Stimulated activated CD4-positive, alpha-beta T cell treated with anti-CD3 and anti-CD28 coated beads, TNF-alpha, amount 100 ng/mL, for 24 hours (primary cell): ENCODE results near the gene RARB.

Experiments
- DNase-seq, 3 experiments: peaks; one replicate each; pipeline ENCODE4 v3.0.0-alpha.2; 2020; ENCODE audit warnings: low read depth in 3 of 3

The RARB gene

GRCh38 chr3:25604107-25604805 lies 176.2 kb downstream of the RARB start:
- DNase-seq, result no peak

- no peak for DNase-seq
These were observed 182.1 kb downstream of the RARB start for GRCh38 chr3:25610167-25610566.

GRCh38 chr3:25610779-25611178 lies 182.7 kb downstream of the RARB start:
- DNase-seq, result no peak

GRCh38 chr3:25611193-25611592 lies 183.1 kb downstream of the RARB start:
- no peak for DNase-seq

GRCh38 chr3:25618028-25618427 lies 190.0 kb downstream of the RARB start:
- no peak for DNase-seq

GRCh38 chr3:25619382-25619781 lies 191.3 kb downstream of the RARB start:
- DNase-seq, result no peak

GRCh38 chr3:25620493-25620892 lies 192.4 kb downstream of the RARB start:
- DNase-seq, result no peak

GRCh38 chr3:25621087-25621486 lies 193.0 kb downstream of the RARB start:
- DNase-seq, result no peak

GRCh38 chr3:25631989-25632388 lies 203.9 kb downstream of the RARB start:
- DNase-seq, result no peak

- no peak for DNase-seq
These were observed 205.9 kb downstream of the RARB start for GRCh38 chr3:25633919-25634318.

- DNase-seq, result no peak
These were observed 207.0 kb downstream of the RARB start for GRCh38 chr3:25635038-25635437.
